Thoracic aorta (tissue), 2 donors: ENCODE measurements around the gene MFN1. TPM values are rescaled to one million over a fixed set of nuclear protein-coding genes. Genes with fewer than 3 reads are reported as not detected.

Experiments
- ATAC-seq: fragments of 150-250 bp; one replicate; pipeline ENCODE4 v1.8.0; 2017; ENCODE audit warnings: low read depth; ENCODE audit not compliant: insufficient number of reproducible peaks, low FRiP score
- DNase-seq: peaks from one replicate; pipeline ENCODE4 v3.0.0-alpha.2; 2020; ENCODE audit warnings: low spot score
- H3K27ac ChIP-seq, 2 donors: fragments of 200-600 bp; sonication (generic); 1 replicate in 1 of 2; 2 replicates in 1 of 2; pipeline ENCODE4 v1.5.1; 2016; ENCODE audit warnings: mild to moderate bottlenecking in 2 of 2, moderate library complexity in 2 of 2
- H3K27me3 ChIP-seq: fragments of 200-600 bp; sonication (generic); replicated peaks from 2 replicates; pipeline ENCODE4 v1.6.0; 2016; ENCODE audit warnings: mild to moderate bottlenecking; ENCODE audit not compliant: insufficient read depth
- H3K36me3 ChIP-seq: fragments of 200-600 bp; sonication (generic); one replicate; pipeline ENCODE4 v1.5.1; 2016
- H3K4me1 ChIP-seq, 2 donors: fragments of 200-600 bp; sonication (generic); 1 replicate in 1 of 2; 2 replicates in 1 of 2; pipeline versions ENCODE4 v1.5.1 to v1.6.0; 2016; ENCODE audit warnings: low read depth in 2 of 2, mild to moderate bottlenecking in 1 of 2; ENCODE audit not compliant: control insufficient read depth in 1 of 2
- H3K4me3 ChIP-seq: fragments of 200-600 bp; sonication (generic); 2 replicates; pipeline ENCODE4 v1.5.1; 2016; ENCODE audit warnings: mild to moderate bottlenecking
- H3K9me3 ChIP-seq: fragments of 200-600 bp; sonication (generic); 2 replicates; pipeline ENCODE4 v1.5.1; 2016
- total RNA-seq, 2 donors: library from RNA; depleted of rRNA; stranded (reverse); fragments of >200 nt; gene quantifications; one replicate each; pipeline versions ENCODE4 v1.1.0 to v1.2.3, GENCODE V29; 2016
- TF ChIP-seq, protein P1 (sequence below): fragments of 200-600 bp; sonication (generic); IDR thresholded peaks from one replicate; pipeline ENCODE4 v1.5.1; 2019; ENCODE audit warnings: antibody characterized with exemption

The MFN1 gene
- total RNA-seq, 2 donors from 2014 or later, result 26.3 to 57.4 TPM

DNA sequence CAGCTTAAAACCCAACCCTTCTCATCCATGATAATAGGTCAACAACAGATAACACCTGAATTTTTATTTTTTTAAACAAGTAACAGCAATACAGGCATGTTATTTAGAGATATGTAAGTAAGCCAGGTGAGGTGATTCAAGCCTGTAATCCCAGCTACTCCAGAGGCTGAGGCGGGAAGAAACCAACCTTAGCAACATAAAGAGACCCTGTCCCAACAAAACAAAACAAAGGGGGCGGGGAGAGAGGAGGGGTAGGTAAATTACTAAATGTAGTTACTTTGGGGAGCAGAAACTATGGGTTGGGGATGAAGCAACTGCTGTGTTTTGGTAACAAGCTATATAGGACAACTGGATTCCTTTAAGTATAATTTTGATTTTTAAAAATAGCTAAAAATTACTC, 56.8 kb downstream of the MFN1 start:
- peaks cover 25% of the 10 kb centered on the region for H3K36me3 ChIP-seq

DNA sequence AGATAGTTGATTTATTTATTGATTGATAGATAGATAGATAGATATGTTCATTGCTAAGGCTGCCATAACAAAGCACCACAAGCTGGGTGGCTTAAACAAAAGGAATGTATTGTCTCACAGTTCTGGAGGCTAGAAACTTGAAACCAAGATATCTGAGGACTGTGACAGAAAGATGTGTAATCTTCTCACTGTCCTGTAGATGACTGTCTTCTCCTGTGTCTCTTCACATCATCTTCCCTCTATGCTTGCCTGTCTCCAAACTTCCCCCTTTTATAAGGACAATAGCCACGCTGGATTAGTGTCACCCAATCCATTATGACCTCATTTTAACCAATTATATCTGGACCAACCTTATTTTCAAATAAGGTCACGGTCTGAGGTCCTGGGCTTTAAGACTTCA, 62.8 kb downstream of the MFN1 start:
- peaks cover 20% of the 10 kb centered on the region for H3K36me3 ChIP-seq
- ATAC-seq (no peak), DNase-seq (no peak)
- no peaks in the 10 kb centered on the region for H3K4me1 ChIP-seq
- no peak overlapping the region for H3K4me3 ChIP-seq
- H3K27me3 ChIP-seq, result no peaks in the 10 kb centered on the region
- H3K27ac ChIP-seq, result no peak overlapping the region
- TF ChIP-seq, protein P1, sequence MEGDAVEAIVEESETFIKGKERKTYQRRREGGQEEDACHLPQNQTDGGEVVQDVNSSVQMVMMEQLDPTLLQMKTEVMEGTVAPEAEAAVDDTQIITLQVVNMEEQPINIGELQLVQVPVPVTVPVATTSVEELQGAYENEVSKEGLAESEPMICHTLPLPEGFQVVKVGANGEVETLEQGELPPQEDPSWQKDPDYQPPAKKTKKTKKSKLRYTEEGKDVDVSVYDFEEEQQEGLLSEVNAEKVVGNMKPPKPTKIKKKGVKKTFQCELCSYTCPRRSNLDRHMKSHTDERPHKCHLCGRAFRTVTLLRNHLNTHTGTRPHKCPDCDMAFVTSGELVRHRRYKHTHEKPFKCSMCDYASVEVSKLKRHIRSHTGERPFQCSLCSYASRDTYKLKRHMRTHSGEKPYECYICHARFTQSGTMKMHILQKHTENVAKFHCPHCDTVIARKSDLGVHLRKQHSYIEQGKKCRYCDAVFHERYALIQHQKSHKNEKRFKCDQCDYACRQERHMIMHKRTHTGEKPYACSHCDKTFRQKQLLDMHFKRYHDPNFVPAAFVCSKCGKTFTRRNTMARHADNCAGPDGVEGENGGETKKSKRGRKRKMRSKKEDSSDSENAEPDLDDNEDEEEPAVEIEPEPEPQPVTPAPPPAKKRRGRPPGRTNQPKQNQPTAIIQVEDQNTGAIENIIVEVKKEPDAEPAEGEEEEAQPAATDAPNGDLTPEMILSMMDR, result no peak
- H3K9me3 ChIP-seq, result no peaks in the 10 kb centered on the region

More for the DNA sequence above, 56.8 kb downstream of the MFN1 start:
- H3K27ac ChIP-seq, result no peak overlapping the region
- TF ChIP-seq, protein P1, result no peak
- no peak overlapping the region for H3K4me3 ChIP-seq
- no peaks in the 10 kb centered on the region for H3K27me3 ChIP-seq
- no peaks in the 10 kb centered on the region for H3K9me3 ChIP-seq
- no peak for DNase-seq
- no peak for ATAC-seq
- peaks cover 0 to under 1% of the 10 kb centered on the region in 2 donors for H3K4me1 ChIP-seq

DNA sequence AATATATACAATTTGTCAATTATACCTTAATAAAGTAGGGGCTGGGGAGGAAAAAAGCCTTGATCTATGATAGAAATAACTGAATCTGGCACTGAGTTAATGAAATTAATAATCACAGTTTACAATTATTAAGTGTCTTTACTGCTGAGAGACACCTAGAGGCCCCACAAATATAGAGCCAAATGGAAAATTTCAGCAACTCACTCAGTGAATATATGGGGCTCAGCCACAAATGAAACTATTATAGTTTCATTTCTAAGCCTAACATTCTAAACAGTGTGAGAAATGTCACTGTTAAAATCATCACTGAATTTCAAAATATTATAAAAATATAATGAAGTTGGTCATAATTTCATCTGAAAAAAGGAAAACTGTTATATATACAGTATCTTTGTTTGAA, 63.5 kb downstream of the MFN1 start:
- no peak for ATAC-seq
- no peak for DNase-seq
- TF ChIP-seq, protein P1, result no peak
- Histone ChIP-seq H3K27ac (no peak overlapping the region), H3K4me3 (no peak overlapping the region), H3K36me3 (peaks cover 20% of the 10 kb centered on the region), H3K27me3 (no peaks in the 10 kb centered on the region), H3K4me1 (peaks cover 0 to 2% of the 10 kb centered on the region in 2 donors), H3K9me3 (no peaks in the 10 kb centered on the region)

DNA sequence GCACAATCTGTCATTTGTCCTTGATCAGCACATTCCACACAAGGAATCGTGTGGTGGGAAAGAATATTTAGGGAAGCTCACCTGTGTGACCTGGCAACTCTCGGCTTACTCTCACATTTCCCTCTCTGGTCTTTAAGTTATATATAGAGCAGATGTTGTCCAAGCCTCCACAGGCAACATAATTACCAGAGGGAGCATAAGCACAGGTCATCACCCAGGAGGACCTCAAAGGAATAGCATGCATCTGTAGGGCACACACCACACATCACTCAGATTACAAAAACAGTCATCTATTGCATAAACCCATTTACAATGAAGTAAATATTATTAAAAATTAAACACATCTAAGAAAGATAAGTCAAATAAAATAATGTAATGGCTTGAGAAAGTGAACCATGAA, 67.3 kb downstream of the MFN1 start:
- Histone ChIP-seq H3K4me3 (no peak overlapping the region), H3K9me3 (no peaks in the 10 kb centered on the region), H3K36me3 (peaks cover 28% of the 10 kb centered on the region), H3K27me3 (no peaks in the 10 kb centered on the region), H3K4me1 (peaks cover 14% of the 10 kb centered on the region in 2 donors), H3K27ac (no peak overlapping the region)
- no peak for ATAC-seq
- TF ChIP-seq, protein P1, result no peak
- no peak for DNase-seq

DNA sequence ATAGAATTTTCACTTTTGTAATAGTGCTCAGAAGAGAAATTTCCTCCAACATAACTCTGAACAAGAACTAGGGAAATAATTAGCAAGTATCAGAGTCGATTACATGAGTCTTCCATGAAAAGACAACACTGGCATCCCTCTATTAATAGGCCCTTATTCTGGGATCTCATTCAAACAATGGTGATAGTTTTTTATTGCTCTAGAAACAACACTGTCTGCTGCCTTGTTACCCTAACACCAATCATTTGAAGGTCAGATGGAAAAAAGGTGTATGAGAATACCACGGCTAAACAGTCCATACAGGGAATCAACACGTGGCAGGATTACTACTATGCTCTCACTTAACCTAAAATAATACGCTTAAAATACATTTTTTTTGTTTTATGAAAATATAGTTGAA, 67.9 kb downstream of the MFN1 start:
- ATAC-seq (no peak), DNase-seq (no peak)
- Histone ChIP-seq H3K4me3 (no peak overlapping the region), H3K27me3 (no peaks in the 10 kb centered on the region), H3K9me3 (no peaks in the 10 kb centered on the region), H3K4me1 (peaks cover 14% of the 10 kb centered on the region in 2 donors), H3K27ac (no peak overlapping the region), H3K36me3 (peaks cover 28% of the 10 kb centered on the region)
- TF ChIP-seq, protein P1, result no peak
